ENCODE results near the gene TLNRD1.
"Not testable (repeated sequence)": the region's sequence is repeated elsewhere in the genome, so short reads cannot be mapped to it uniquely, and the experiment has no call there.

Gene TLNRD1

GRCh38 chr15:81000624-81001151 is at the start of gene TLNRD1:
Gene TLNRD1, plus strand, starts transcription at chr15:81000923. Its CDS starts 1,349 bp downstream, at chr15:81002272.
- TF ChIP-seq JUND (IDR thresholded peaks at IDR 0.05; ENCODE audit: low read depth): no peak
- peak; percentile 87 to 93 for DNase-seq (ENCODE audit: low read depth in 1 of 2, low spot score in 1 of 2)
- in situ Hi-C loops (cut with HindIII; ENCODE audit: low pct_unique_long_range_greater_than_20kb, low sequenced_read_pairs): no loop called here

GRCh38 chr15:80951941-80952340 is 48.8 kb upstream of the TLNRD1 start:
- TF ChIP-seq JUND (IDR thresholded peaks at IDR 0.05; ENCODE audit: low read depth): no peak
- in situ Hi-C loops (cut with HindIII; ENCODE audit: low pct_unique_long_range_greater_than_20kb, low sequenced_read_pairs): no loop called here
- no peak for DNase-seq (ENCODE audit: low read depth in 1 of 2, low spot score in 1 of 2)

GRCh38 chr15:80953001-80953952 is 47.4 kb upstream of the TLNRD1 start:
- TF ChIP-seq JUND (IDR thresholded peaks at IDR 0.05; ENCODE audit: low read depth): no peak
- DNase-seq (ENCODE audit: low read depth in 1 of 2, low spot score in 1 of 2): no peak
- in situ Hi-C loops (cut with HindIII; ENCODE audit: low pct_unique_long_range_greater_than_20kb, low sequenced_read_pairs): no loop called here

DNA sequence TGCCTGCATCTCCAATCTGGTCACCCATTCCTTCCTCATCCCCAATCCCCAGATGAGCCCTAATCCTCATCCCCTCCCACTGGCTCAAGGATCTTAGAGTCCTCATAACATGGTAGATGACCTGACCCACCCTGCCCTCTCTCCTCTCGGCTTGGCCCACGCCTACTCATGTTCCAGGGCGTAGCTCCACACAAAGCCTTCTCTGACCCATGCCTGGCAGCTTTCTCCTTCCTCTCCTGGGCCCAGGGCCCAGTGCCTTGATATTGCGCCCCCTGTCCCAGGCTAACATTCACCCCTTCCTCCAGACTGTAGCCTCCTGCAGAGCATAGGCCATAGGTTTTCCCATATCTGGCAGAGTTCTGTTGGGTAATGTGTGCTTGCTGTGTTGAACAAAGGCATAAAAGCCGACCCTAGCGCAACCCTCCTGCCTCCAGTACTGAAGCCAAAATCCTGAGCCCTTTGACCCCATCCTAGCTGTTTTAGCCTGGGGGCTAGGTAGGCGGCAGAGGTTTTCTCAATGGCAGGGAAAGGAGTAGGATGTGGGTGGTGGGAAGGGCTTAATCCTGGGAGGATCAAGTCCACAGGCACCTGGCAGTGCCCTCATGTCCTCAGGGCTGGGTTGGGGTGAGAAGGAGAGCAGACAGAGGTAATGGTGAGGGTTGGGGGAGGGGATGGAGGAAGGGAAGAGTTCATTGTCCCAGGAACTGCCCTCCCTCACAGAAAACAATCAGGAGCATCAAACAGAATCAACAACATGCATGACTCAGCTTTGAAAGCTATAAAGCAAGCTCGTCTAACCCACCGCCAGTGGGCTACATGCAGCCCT is 46.6 kb upstream of the TLNRD1 start:
- no peak for TF ChIP-seq JUND (IDR thresholded peaks at IDR 0.05; ENCODE audit: low read depth)
- no peak for DNase-seq (ENCODE audit: low read depth in 1 of 2, low spot score in 1 of 2)
- in situ Hi-C loops (cut with HindIII; ENCODE audit: low pct_unique_long_range_greater_than_20kb, low sequenced_read_pairs): no loop called here

- in situ Hi-C loops (cut with HindIII; ENCODE audit: low pct_unique_long_range_greater_than_20kb, low sequenced_read_pairs); DNase-seq (ENCODE audit: low read depth in 1 of 2, low spot score in 1 of 2): not testable (repeated sequence)
Measured at GRCh38 chr15:80955571-80956452, 44.9 kb upstream of the TLNRD1 start.

DNA sequence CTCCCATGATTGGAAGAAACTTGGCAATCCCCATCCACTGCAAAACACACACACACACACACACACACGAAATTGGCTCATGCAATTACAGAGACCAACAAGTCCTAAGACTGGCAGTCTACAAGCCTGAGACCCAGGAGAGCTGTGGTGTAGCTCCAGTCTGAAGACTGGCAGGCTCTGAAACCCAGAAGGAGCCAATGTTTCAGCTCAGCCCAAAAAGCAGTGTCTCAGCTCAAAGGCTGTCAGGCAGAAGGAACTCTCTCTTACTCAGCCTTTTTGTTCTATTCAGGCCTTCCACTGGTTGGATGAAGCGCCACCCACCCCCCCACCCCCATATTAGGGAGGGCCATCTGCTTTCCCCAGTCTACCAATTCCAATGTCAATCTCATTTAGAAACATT is 43.2 kb upstream of the TLNRD1 start:
- TF ChIP-seq JUND (IDR thresholded peaks at IDR 0.05; ENCODE audit: low read depth): no peak
- in situ Hi-C loops (cut with HindIII; ENCODE audit: low pct_unique_long_range_greater_than_20kb, low sequenced_read_pairs): no loop called here
- no peak for DNase-seq (ENCODE audit: low read depth in 1 of 2, low spot score in 1 of 2)

DNA sequence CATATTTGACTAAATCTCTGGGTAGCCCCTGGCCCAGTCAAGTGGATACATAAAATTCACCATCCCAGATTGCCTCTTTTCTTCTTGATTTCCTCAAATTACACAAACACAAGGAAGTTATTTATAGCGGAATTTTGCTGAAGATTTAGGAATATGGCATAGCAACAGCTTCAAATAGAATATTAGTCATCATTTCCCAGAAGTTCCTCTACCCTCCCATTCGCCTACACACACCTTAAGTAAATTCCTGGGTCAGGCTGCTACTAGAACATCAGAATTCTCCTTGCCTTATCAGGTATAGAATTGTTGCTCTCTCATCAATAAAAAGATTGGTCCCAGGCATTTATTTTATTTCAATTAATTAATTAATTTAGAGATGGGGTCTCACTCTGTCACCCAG is 42.7 kb upstream of the TLNRD1 start:
- TF ChIP-seq JUND (IDR thresholded peaks at IDR 0.05; ENCODE audit: low read depth): no peak
- in situ Hi-C loops (cut with HindIII; ENCODE audit: low pct_unique_long_range_greater_than_20kb, low sequenced_read_pairs): no loop called here
- no peak for DNase-seq (ENCODE audit: low read depth in 1 of 2, low spot score in 1 of 2)

GRCh38 chr15:80958818-80959495 is 41.8 kb upstream of the TLNRD1 start:
- in situ Hi-C loops (cut with HindIII; ENCODE audit: low pct_unique_long_range_greater_than_20kb, low sequenced_read_pairs): no loop called here
- no peak for DNase-seq (ENCODE audit: low read depth in 1 of 2, low spot score in 1 of 2)
- no peak for TF ChIP-seq JUND (IDR thresholded peaks at IDR 0.05; ENCODE audit: low read depth)

DNA sequence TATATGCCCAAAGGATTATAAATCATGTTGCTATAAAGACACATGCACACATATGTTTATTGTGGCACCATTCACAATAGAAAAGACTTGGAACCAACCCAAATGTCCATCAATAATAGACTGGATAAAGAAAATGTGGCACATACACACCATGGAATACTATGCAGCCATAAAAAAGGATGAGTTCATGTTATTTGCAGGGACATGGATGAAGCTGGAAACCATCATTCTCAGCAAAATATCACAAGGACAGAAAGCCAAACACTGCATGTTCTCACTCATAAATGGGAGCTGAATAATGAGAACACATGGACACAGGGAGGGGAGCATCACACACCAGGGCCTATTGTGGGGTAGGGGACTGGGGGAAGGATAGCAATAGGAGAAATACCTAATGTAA is 35.3 kb upstream of the TLNRD1 start:
- DNase-seq (ENCODE audit: low read depth in 1 of 2, low spot score in 1 of 2); in situ Hi-C loops (cut with HindIII; ENCODE audit: low pct_unique_long_range_greater_than_20kb, low sequenced_read_pairs): not testable (repeated sequence)

GRCh38 chr15:80966431-80967197 is 34.1 kb upstream of the TLNRD1 start:
- in situ Hi-C loops (cut with HindIII; ENCODE audit: low pct_unique_long_range_greater_than_20kb, low sequenced_read_pairs): no loop called here
- no peak for TF ChIP-seq JUND (IDR thresholded peaks at IDR 0.05; ENCODE audit: low read depth)
- no peak for DNase-seq (ENCODE audit: low read depth in 1 of 2, low spot score in 1 of 2)

DNA sequence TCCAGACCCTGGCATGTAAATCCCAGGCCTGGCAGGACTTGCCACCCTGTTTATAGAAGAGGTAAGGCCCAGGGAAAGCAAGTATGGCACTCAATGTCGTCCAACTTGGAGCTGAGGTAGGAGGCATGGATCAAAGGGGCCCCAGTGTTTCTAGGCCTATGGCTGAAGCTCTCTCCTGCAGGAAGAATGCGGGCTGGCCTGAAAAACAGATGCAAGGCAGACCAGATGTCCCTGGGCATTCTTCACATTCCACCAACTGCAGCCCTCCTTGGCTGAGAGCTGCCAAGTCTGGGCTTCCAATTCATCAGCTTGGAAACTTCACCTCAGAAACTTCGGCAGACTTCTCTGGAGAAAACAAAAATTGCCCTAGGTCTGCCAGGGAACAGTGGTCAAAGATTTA is 33.3 kb upstream of the TLNRD1 start:
- in situ Hi-C loops (cut with HindIII; ENCODE audit: low pct_unique_long_range_greater_than_20kb, low sequenced_read_pairs): no loop called here
- no peak for TF ChIP-seq JUND (IDR thresholded peaks at IDR 0.05; ENCODE audit: low read depth)
- DNase-seq (ENCODE audit: low read depth in 1 of 2, low spot score in 1 of 2): peak in 1 of 2 experiments; percentile 65

Measured in T47D (cell line).